OCI-LY1 (cell line): ENCODE data around the gene FDX1.

ENCODE experiments used
- H2AFZ ChIP-seq: fragments of 200-600 bp; sonication (generic), shearing (Covaris generic); 2 replicates; pipeline ENCODE4 v1.6.0; 2014; ENCODE audit warnings: antibody characterized with exemption, mild to moderate bottlenecking, low read length
- H3F3A ChIP-seq: fragments of 200-600 bp; sonication (generic), shearing (Covaris generic); 2 replicates; pipeline ENCODE4 v1.6.0; 2014; ENCODE audit warnings: mild to moderate bottlenecking, antibody characterized with exemption, low read length, moderate library complexity; ENCODE audit not compliant: insufficient read depth
- H3K27ac ChIP-seq: fragments of 200-600 bp; sonication (generic); 2 replicates; pipeline ENCODE4 v1.5.1; 2014; ENCODE audit warnings: low read length, mixed run types, mild to moderate bottlenecking, low read depth; ENCODE audit not compliant: poor library complexity, severe bottlenecking
- H3K27me3 ChIP-seq: fragments of 200-600 bp; sonication (generic); 2 replicates; pipeline ENCODE4 v1.6.0; 2014; ENCODE audit warnings: antibody characterized with exemption, mild to moderate bottlenecking, low read length, moderate library complexity; ENCODE audit not compliant: insufficient read depth
- H3K36me3 ChIP-seq: fragments of 200-600 bp; sonication (generic); 2 replicates; pipeline ENCODE4 v1.6.1; 2014; ENCODE audit warnings: mild to moderate bottlenecking, antibody characterized with exemption, low read length, moderate library complexity, mixed read lengths; ENCODE audit not compliant: insufficient read depth
- H3K4me1 ChIP-seq: fragments of 200-600 bp; sonication (generic); 2 replicates; pipeline ENCODE4 v1.5.1; 2014; ENCODE audit warnings: mild to moderate bottlenecking, low read length, moderate library complexity; ENCODE audit not compliant: insufficient read depth, severe bottlenecking
- H3K4me2 ChIP-seq: fragments of 200-600 bp; sonication (generic), shearing (Covaris generic); 2 replicates; pipeline ENCODE4 v1.6.1; 2014; ENCODE audit warnings: low read length
- H3K4me3 ChIP-seq: fragments of 200-600 bp; sonication (generic); 2 replicates; pipeline ENCODE4 v1.5.1; 2014; ENCODE audit warnings: low read length, low read depth, mild to moderate bottlenecking, mixed read lengths; ENCODE audit not compliant: poor library complexity, severe bottlenecking
- H3K79me2 ChIP-seq: fragments of 200-600 bp; shearing (Covaris generic); 2 replicates; pipeline ENCODE4 v1.6.1; 2016; ENCODE audit warnings: mixed run types, low read length, mixed read lengths; ENCODE audit not compliant: insufficient read depth
- H3K9ac ChIP-seq: fragments of 200-600 bp; sonication (generic), shearing (Covaris generic); 2 replicates; pipeline ENCODE4 v1.6.1; 2014; ENCODE audit warnings: mild to moderate bottlenecking, low read length, mixed read lengths
- H3K9me2 ChIP-seq: fragments of 200-600 bp; sonication (generic), shearing (Covaris generic); 2 replicates; pipeline ENCODE4 v1.6.1; 2014; ENCODE audit warnings: low read depth, mild to moderate bottlenecking, low read length, mixed read lengths
- H3K9me3 ChIP-seq: fragments of 200-600 bp; shearing (Covaris generic); 2 replicates; pipeline ENCODE4 v1.6.1; 2014; ENCODE audit warnings: low read length, mixed read lengths
- H4K20me1 ChIP-seq: fragments of 200-600 bp; sonication (generic), shearing (Covaris generic); 2 replicates; pipeline ENCODE4 v1.6.0; 2016; ENCODE audit warnings: mild to moderate bottlenecking, low read length; ENCODE audit not compliant: insufficient read depth
- CTCF ChIP-seq: fragments of 200-600 bp; sonication (generic), shearing (Covaris generic); IDR thresholded peaks from 2 replicates; pipeline ENCODE4 v1.5.1; 2017; ENCODE audit warnings: mild to moderate bottlenecking, antibody characterized with exemption, low read length, moderate library complexity, mixed read lengths
- EZH2 ChIP-seq: fragments of 200-600 bp; sonication (generic), shearing (Covaris generic); IDR thresholded peaks from 2 replicates; pipeline ENCODE4 v1.8.0; 2017; ENCODE audit warnings: borderline replicate concordance, mixed run types, mild to moderate bottlenecking, antibody characterized with exemption, low read length, moderate library complexity, mixed read lengths

The FDX1 gene

DNA sequence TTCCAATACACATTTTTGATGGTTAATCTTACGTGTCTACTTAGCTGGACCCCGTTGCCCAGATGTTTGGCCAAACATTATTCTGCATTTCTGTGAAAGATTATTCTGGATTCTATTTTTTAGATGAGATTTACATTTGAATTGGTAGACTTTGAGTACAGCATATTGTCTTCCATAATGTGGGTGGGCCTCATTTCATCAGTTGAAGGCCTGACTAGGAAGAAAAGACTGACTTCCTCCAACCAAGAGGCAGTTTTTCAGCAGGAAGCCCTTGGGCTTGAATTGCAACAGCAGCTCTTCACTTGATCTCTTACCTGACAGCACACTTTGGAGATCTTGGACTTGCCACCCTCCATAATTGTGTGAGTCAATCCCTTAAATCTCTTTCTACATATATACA is 58.7 kb downstream of the FDX1 start:
- Histone ChIP-seq H3K9me3 (no peaks in the 10 kb centered on the region), H2AFZ (no peak overlapping the region), H3K9me2 (no peaks in the 10 kb centered on the region), H3K4me3 (no peak overlapping the region), H3K27me3 (no peaks in the 10 kb centered on the region), H3K79me2 (no peaks in the 10 kb centered on the region), H4K20me1 (no peaks in the 10 kb centered on the region), H3K9ac (no peak overlapping the region), H3K27ac (no peak overlapping the region), H3K4me1 (no peaks in the 10 kb centered on the region), H3F3A (no peaks in the 10 kb centered on the region), H3K4me2 (no peak overlapping the region), H3K36me3 (no peaks in the 10 kb centered on the region)
- TF ChIP-seq CTCF: no peak
- TF ChIP-seq EZH2: no peak

DNA sequence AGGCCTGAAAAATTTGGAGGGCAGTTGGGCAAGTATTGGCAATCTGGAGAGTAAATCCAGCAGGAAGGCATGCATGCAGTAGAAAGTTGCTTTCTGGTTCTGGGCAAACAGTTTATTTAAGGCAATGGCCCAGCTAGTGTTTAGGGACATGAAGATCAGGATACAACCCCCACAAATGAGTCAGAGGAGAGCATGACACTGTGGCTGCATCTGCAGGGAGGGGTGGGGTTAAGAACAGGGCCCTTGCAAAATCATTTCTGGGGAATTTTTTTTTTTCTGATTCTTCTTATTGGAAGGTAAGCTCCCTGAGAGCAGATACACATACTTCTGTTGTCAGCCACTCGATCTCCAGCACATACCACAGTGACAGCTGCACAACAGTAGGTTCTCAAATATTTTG is 61.1 kb downstream of the FDX1 start:
- Histone ChIP-seq H3K9ac (no peak overlapping the region), H3K4me3 (no peak overlapping the region), H2AFZ (no peak overlapping the region), H3K9me2 (no peaks in the 10 kb centered on the region), H4K20me1 (no peaks in the 10 kb centered on the region), H3F3A (no peaks in the 10 kb centered on the region), H3K27me3 (peaks cover 6% of the 10 kb centered on the region; the same call in 1 of the 2 replicates), H3K79me2 (no peaks in the 10 kb centered on the region), H3K27ac (no peak overlapping the region), H3K4me1 (no peaks in the 10 kb centered on the region), H3K9me3 (no peaks in the 10 kb centered on the region), H3K4me2 (no peak overlapping the region), H3K36me3 (no peaks in the 10 kb centered on the region)
- TF ChIP-seq CTCF: no peak
- TF ChIP-seq EZH2: no peak

- Histone ChIP-seq H3K9me3 (no peaks in the 10 kb centered on the region), H3F3A (no peaks in the 10 kb centered on the region), H3K27me3 (peaks cover 6% of the 10 kb centered on the region; the same call in 1 of the 2 replicates), H3K9me2 (no peaks in the 10 kb centered on the region), H4K20me1 (no peaks in the 10 kb centered on the region), H3K4me2 (no peak overlapping the region), H3K36me3 (no peaks in the 10 kb centered on the region), H3K27ac (no peak overlapping the region), H2AFZ (no peak overlapping the region), H3K4me1 (no peaks in the 10 kb centered on the region), H3K4me3 (no peak overlapping the region), H3K9ac (no peak overlapping the region), H3K79me2 (no peaks in the 10 kb centered on the region)
- no peak for TF ChIP-seq CTCF
- no peak for TF ChIP-seq EZH2
Measured at GRCh38 chr11:110491577-110492320, 62.0 kb downstream of the FDX1 start.
